MCF 10A (cell line): ENCODE data around the gene AMFR. TPM values are rescaled to one million over a fixed set of nuclear protein-coding genes. Genes with fewer than 3 reads are reported as not detected.

Source experiments
- BruUV-seq: library from RNA; stranded (reverse); fragments of 400-500 nt; replicated peaks from 2 replicates; lab custom pipeline; 2021; lab: Mats Ljungman, UMichigan
- CTCF ChIA-PET: fragments of 300-600 bp; sonication (Branson Sonifier 250); formaldehyde crosslinking; extraction: SDS; loops from one replicate; lab custom pipeline; 2021; ENCODE audit warnings: antibody characterized with exemption, inconsistent platforms; lab: Yijun Ruan, JAX
- POLR2A ChIA-PET: fragments of 300-600, 350-650 bp; sonication (Branson Sonifier 250); formaldehyde crosslinking; extraction: SDS; loops from one replicate; lab custom pipeline; 2020; ENCODE audit warnings: antibody characterized with exemption, inconsistent platforms; lab: Yijun Ruan, JAX
- DNase-seq: peaks from one replicate; pipeline ENCODE4 v3.0.0-alpha.2; 2018; ENCODE audit not compliant: unreplicated experiment
- H3K27ac Mint-ChIP-seq: one replicate; pipeline ENCODE4 v1.8.0; 2022; ENCODE audit warnings: mild to moderate bottlenecking, low read depth, mixed read lengths; ENCODE audit not compliant: unreplicated experiment
- H3K27me3 Mint-ChIP-seq: one replicate; pipeline ENCODE4 v1.8.0; 2022; ENCODE audit warnings: mixed read lengths; ENCODE audit not compliant: insufficient read depth, unreplicated experiment
- H3K36me3 Mint-ChIP-seq: one replicate; pipeline ENCODE4 v1.8.0; 2022; ENCODE audit warnings: mild to moderate bottlenecking, moderate library complexity, mixed read lengths; ENCODE audit not compliant: insufficient read depth, unreplicated experiment
- H3K4me1 Mint-ChIP-seq: one replicate; pipeline ENCODE4 v1.8.0; 2022; ENCODE audit warnings: mixed read lengths; ENCODE audit not compliant: insufficient read depth, unreplicated experiment
- H3K4me3 Mint-ChIP-seq: one replicate; pipeline ENCODE4 v1.8.0; 2022; ENCODE audit warnings: mild to moderate bottlenecking, moderate library complexity, mixed read lengths; ENCODE audit not compliant: unreplicated experiment
- H3K9me3 Mint-ChIP-seq: one replicate; pipeline ENCODE4 v1.8.0; 2022; ENCODE audit warnings: mixed read lengths; ENCODE audit not compliant: unreplicated experiment
- CTCF ChIP-seq: fragments of 200-600 bp; IDR thresholded peaks from one replicate; pipeline ENCODE4 v1.8.0; 2022; ENCODE audit warnings: antibody characterized with exemption, mild to moderate bottlenecking; ENCODE audit not compliant: unreplicated experiment
- intact Hi-C: fragments of 100-400 bp; cut with micrococcal nuclease; formaldehyde crosslinking; loops from 2 replicates; pipeline ENCODE4 v1.14.1; 2022
- total RNA-seq: library from RNA; stranded (reverse); gene quantifications from 2 replicates; pipeline ENCODE4 v1.2.3, GENCODE V29; 2022

AMFR gene
- total RNA-seq, 1 experiment from 2014 or later: 97.2 TPM

- no peak for TF ChIP-seq CTCF
- Mint-ChIP-seq H3K4me3 (no peak overlapping the region), H3K9me3 (no peaks in the 10 kb centered on the region), H3K4me1 (peaks cover 10% of the 10 kb centered on the region), H3K27me3 (no peaks in the 10 kb centered on the region), H3K27ac (no peak overlapping the region), H3K36me3 (no peaks in the 10 kb centered on the region)
- ChIA-PET POLR2A (interaction anchor here (1.1 kb wide), 1 partner anchor 773 kb away, joined by 3 read pairs; no protein-coding TSS in a partner anchor), CTCF (interaction anchor here (0.6 to 15.1 kb wide), 3 partner anchors 12 to 298 kb away, joined by 4 to 233 read pairs (median 4); no protein-coding TSS in a partner anchor)
- no TSS peak for BruUV-seq
- intact Hi-C loops: no loop called here
- no peak for DNase-seq
Observed at GRCh38 chr16:56340416-56340815, 84.9 kb downstream of the AMFR start.

GRCh38 chr16:56339431-56340195, 85.7 kb downstream of the AMFR start:
- no peak overlapping the region for H3K4me3 Mint-ChIP-seq

DNA sequence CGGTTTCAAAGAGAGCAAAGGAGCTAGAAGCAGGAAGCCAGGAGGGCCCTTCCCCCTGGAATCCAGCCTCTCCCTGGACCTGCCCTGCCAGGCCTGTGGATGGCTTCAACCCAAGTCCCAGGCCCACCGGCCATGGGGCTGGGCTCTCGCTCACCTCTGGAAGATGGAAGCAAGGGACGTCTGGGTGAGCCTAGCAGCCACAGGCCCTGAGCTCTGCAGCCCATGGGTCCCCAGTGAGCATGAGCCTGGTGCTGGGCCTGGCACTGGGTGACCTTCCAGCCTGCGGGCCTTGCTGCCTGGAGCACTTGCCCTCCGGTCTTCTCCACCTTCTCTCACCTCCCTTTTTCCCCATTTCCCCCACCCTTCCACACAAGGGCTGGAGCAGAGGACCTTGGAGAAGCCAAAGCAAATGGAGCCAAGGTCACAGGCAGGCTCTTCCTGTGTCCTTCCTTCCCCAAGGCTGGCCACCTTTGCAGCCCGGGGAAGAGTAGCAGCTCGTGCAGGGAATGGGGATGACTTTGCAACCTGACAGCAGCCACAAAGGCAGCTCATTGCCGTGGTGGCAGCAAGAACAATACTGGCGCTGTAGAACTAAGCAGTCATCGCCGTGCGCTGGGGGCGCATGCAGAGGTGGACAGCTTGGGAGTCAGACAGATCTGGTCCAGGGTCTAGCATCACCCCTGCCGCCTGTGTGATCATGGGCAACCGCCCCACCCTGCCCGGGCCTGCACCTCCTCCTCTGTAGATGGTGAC, 86.6 kb downstream of the AMFR start:
- BruUV-seq: no TSS peak
- ChIA-PET POLR2A (interaction anchor here (0.7 kb wide), 1 partner anchor 17 kb away, joined by 3 read pairs; no protein-coding TSS in a partner anchor), CTCF (interaction anchor here (0.9 to 15.1 kb wide), 3 partner anchors 9 to 393 kb away, joined by 3 to 233 read pairs (median 3); no protein-coding TSS in a partner anchor)
- Mint-ChIP-seq H3K27ac (no peak overlapping the region), H3K36me3 (no peaks in the 10 kb centered on the region), H3K9me3 (no peaks in the 10 kb centered on the region), H3K27me3 (no peaks in the 10 kb centered on the region), H3K4me3 (no peak overlapping the region), H3K4me1 (peaks cover 6% of the 10 kb centered on the region)
- no peak for TF ChIP-seq CTCF
- no peak for DNase-seq
- intact Hi-C loops: loop anchor here (10.0 kb wide), 1 partner anchor 86 kb away; the partner anchor contains the start of gene AMFR

More at GRCh38 chr16:56339431-56340195, 85.7 kb downstream of the AMFR start:
- CTCF ChIA-PET: interaction anchor here (0.9 to 15.1 kb wide), 4 partner anchors 10 to 394 kb away, joined by 3 to 233 read pairs (median 4); no protein-coding TSS in a partner anchor
- no peaks in the 10 kb centered on the region for H3K36me3 Mint-ChIP-seq
- no peak overlapping the region for H3K27ac Mint-ChIP-seq
- no peaks in the 10 kb centered on the region for H3K9me3 Mint-ChIP-seq
- H3K27me3 Mint-ChIP-seq: no peaks in the 10 kb centered on the region
- POLR2A ChIA-PET: no interaction called here
- intact Hi-C loops: loop anchor here (10.0 kb wide), 1 partner anchor 85 kb away; the partner anchor contains the start of gene AMFR
- DNase-seq: no peak
- no peak for TF ChIP-seq CTCF
- no TSS peak for BruUV-seq
- peaks cover 15% of the 10 kb centered on the region for H3K4me1 Mint-ChIP-seq
